Muscle of leg (tissue), 11 donors: ENCODE results near the gene AOC3. TPM values are rescaled to one million over a fixed set of nuclear protein-coding genes. Genes with fewer than 3 reads are reported as not detected.
"Not testable (repeated sequence)": the region's sequence is repeated elsewhere in the genome, so short reads cannot be mapped to it uniquely, and the experiment has no call there.

Experiments used
- DNase-seq: peaks from one replicate; pipeline ENCODE4 v3.0.0; 2013
- H3K27ac ChIP-seq: one replicate; pipeline ENCODE4 v1.5.1; 2013; ENCODE audit warnings: mild to moderate bottlenecking, low read length, control low read depth
- H3K27me3 ChIP-seq: one replicate; pipeline ENCODE4 v1.6.1; 2013; ENCODE audit warnings: low read length; ENCODE audit not compliant: control insufficient read depth, insufficient read depth
- H3K36me3 ChIP-seq: one replicate; pipeline ENCODE4 v1.6.1; 2013; ENCODE audit warnings: low read length; ENCODE audit not compliant: control insufficient read depth, insufficient read depth
- H3K4me1 ChIP-seq: one replicate; pipeline ENCODE4 v1.6.1; 2013; ENCODE audit warnings: low read length; ENCODE audit not compliant: control insufficient read depth, insufficient read depth
- H3K4me3 ChIP-seq: one replicate; pipeline ENCODE4 v1.5.1; 2013; ENCODE audit warnings: low read length, control low read depth
- H3K9me3 ChIP-seq: replicated peaks from 2 replicates; pipeline ENCODE4 v1.6.1; 2013; ENCODE audit warnings: low read depth, low read length; ENCODE audit not compliant: control insufficient read depth
- WGBS: methylation state at CpG from one replicate; pipeline ENCODE4 v1.1.5; 2013; ENCODE audit warnings: missing lambda C conversion rate; ENCODE audit not compliant: insufficient coverage; 5-methylcytosine and 5-hydroxymethylcytosine counted together
- polyA plus RNA-seq, 8 donors: library from polyadenylated mRNA; unstranded; fragments of 120-200 nt; gene quantifications; one replicate each; pipeline versions ENCODE4 v1.2.1 to v1.2.3, GENCODE V29; 2013; ENCODE audit warnings: inconsistent platforms in 1 of 8, low replicate concordance in 1 of 8; ENCODE audit not compliant: insufficient read length in 8 of 8, insufficient read depth in 1 of 8
- total RNA-seq: library from RNA; stranded (reverse); fragments of 120-200 nt; gene quantifications from one replicate; pipeline ENCODE4 v1.2.4, GENCODE V29; 2013

The AOC3 gene
- total and polyA plus RNA-seq, 9 donors, result 6.9 to 23.6 (median 17.6) TPM

DNA sequence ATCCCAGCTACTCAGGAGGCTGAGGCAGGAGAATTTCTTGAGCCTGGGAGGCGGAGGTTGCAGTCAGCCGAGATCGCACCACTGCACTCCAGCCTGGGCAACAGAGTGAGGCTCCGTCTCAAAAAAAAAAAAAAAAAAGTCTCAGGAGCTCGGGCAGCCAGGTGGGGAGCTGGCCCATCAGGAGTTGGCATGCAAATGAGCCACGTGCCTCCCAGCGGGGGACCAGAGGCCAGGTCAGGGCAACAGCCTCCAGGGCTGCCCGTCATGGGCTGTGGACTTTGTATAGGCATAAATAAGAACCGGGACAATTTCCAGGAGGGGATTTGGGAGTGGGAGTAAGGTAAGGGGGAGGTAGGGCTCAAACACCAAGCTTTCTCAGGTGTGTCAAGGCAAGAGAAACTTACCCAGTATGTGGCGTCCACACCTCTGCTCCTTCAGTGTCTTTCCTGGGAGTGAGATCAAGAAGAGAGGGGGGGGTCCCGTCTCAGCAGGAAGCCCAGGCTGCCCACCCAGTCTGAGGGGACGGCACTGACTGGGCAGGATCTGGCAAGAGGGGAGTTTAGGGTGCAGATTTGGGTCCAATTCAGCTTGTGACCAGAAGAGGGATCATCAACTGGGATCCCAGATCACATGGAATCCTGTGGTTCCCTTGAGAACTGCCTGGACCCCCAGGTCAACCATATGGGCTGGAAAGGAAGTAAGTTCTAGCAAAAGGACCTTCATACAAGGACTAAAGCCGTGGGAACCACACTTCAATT lies 27.3 kb downstream of the AOC3 start:
- H3K27me3 ChIP-seq, result peaks cover 16% of the 10 kb centered on the region
- H3K36me3 ChIP-seq, result no peaks in the 10 kb centered on the region
- DNase-seq, result peak; percentile 40

GRCh38 chr17:42878924-42879595 lies 28.1 kb downstream of the AOC3 start:
- WGBS, result 88% methylated on average over 5 of the region's 8 CpGs
- Histone ChIP-seq H3K27me3 (peaks cover 16% of the 10 kb centered on the region), H3K9me3 (no peaks in the 10 kb centered on the region), H3K4me1 (peaks cover 4% of the 10 kb centered on the region), H3K4me3 (no peak overlapping the region), H3K36me3 (no peaks in the 10 kb centered on the region), H3K27ac (peak overlapping the region; percentile 37)
- no peak for DNase-seq

More for the DNA sequence above, 27.3 kb downstream of the AOC3 start:
- Histone ChIP-seq H3K27ac (no peak overlapping the region), H3K4me3 (no peak overlapping the region), H3K4me1 (peaks cover 4% of the 10 kb centered on the region), H3K9me3 (no peaks in the 10 kb centered on the region)
- WGBS, result 26% methylated on average over 9 of the region's 13 CpGs

- DNase-seq, result peak; percentile 50
Observed at GRCh38 chr17:42879596-42879985, 28.6 kb downstream of the AOC3 start.

GRCh38 chr17:42880776-42881310 lies 29.8 kb downstream of the AOC3 start:
- Histone ChIP-seq H3K36me3 (no peaks in the 10 kb centered on the region), H3K4me3 (no peak overlapping the region), H3K9me3 (no peaks in the 10 kb centered on the region), H3K4me1 (peaks cover 4% of the 10 kb centered on the region), H3K27ac (no peak overlapping the region), H3K27me3 (peaks cover 16% of the 10 kb centered on the region)
- WGBS, result 72% methylated on average over 3 of the region's 5 CpGs
- DNase-seq, result no peak

More at GRCh38 chr17:42879596-42879985, 28.6 kb downstream of the AOC3 start:
- WGBS, result 19% methylated on average over 5 of the region's 6 CpGs
- no peaks in the 10 kb centered on the region for H3K36me3 ChIP-seq
- H3K27me3 ChIP-seq, result peaks cover 16% of the 10 kb centered on the region
- H3K4me3 ChIP-seq, result no peak overlapping the region
- H3K4me1 ChIP-seq, result peaks cover 4% of the 10 kb centered on the region
- no peaks in the 10 kb centered on the region for H3K9me3 ChIP-seq
- no peak overlapping the region for H3K27ac ChIP-seq

- not testable (repeated sequence) for H3K36me3 ChIP-seq, H3K27ac ChIP-seq, H3K4me3 ChIP-seq, H3K4me1 ChIP-seq, H3K9me3 ChIP-seq, DNase-seq
- peaks cover 16% of the 10 kb centered on the region for H3K27me3 ChIP-seq
- WGBS, result 82% methylated on average over 2 of the region's 6 CpGs
Observed at GRCh38 chr17:42881706-42882105, 30.7 kb downstream of the AOC3 start.

DNA sequence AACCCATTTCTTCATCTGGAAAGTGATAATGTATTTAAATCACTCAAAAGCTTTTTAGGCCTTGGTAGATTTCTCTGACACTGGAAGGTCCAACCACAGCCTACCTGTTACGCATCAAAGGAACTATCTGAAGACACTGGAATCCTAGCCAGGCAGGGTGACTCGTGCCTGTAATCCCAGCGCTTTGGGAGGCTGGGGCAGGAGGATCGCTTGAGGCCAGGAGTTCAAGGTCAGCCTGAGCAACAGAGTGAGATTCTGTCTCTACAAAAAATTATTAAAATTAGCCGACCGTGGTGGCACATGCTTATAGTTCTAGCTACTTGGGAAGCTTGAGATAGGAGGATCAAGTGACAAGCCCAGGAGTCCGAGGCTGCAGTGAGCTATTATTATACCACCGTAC lies 31.2 kb downstream of the AOC3 start:
- peaks cover 16% of the 10 kb centered on the region for H3K27me3 ChIP-seq
- no peaks in the 10 kb centered on the region for H3K9me3 ChIP-seq
- DNase-seq, result no peak
- no peaks in the 10 kb centered on the region for H3K36me3 ChIP-seq
- no peak overlapping the region for H3K4me3 ChIP-seq
- peaks cover 7% of the 10 kb centered on the region for H3K4me1 ChIP-seq
- H3K27ac ChIP-seq, result no peak overlapping the region
- WGBS, result 95% methylated on average over 6 of the region's 8 CpGs

- Histone ChIP-seq H3K27me3 (peaks cover 4% of the 10 kb centered on the region), H3K36me3 (no peaks in the 10 kb centered on the region), H3K9me3 (no peaks in the 10 kb centered on the region), H3K4me3 (no peak overlapping the region), H3K27ac (no peak overlapping the region), H3K4me1 (peaks cover 7% of the 10 kb centered on the region)
- DNase-seq, result no peak
- WGBS, result 100% methylated on average over 1 of the region's 7 CpGs
Observed at GRCh38 chr17:42883802-42884558, 33.0 kb downstream of the AOC3 start.

DNA sequence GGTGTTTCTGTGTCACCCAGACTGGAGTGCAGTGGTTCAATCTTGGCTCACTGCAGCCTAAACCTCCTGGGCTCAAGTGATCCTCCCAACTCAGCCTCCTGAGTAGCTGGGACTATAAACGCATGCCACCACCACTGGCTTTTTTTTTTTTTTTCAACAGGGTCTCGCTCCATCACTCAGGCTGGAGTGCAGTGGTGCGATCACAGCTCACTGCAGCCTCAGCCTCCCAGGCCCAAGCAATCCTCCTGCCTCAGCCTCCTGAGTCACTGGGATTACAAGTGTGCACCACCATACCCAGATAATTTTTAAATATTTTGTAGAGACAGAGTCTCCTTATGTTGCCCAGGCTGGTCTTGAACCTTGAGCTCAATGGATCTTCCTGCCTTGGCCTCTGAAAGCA lies 34.8 kb downstream of the AOC3 start:
- not testable (repeated sequence) for H3K27ac ChIP-seq, DNase-seq, H3K36me3 ChIP-seq, H3K4me1 ChIP-seq, H3K4me3 ChIP-seq, H3K9me3 ChIP-seq, H3K27me3 ChIP-seq
- 75% methylated on average over 1 of the region's 3 CpGs for WGBS

DNA sequence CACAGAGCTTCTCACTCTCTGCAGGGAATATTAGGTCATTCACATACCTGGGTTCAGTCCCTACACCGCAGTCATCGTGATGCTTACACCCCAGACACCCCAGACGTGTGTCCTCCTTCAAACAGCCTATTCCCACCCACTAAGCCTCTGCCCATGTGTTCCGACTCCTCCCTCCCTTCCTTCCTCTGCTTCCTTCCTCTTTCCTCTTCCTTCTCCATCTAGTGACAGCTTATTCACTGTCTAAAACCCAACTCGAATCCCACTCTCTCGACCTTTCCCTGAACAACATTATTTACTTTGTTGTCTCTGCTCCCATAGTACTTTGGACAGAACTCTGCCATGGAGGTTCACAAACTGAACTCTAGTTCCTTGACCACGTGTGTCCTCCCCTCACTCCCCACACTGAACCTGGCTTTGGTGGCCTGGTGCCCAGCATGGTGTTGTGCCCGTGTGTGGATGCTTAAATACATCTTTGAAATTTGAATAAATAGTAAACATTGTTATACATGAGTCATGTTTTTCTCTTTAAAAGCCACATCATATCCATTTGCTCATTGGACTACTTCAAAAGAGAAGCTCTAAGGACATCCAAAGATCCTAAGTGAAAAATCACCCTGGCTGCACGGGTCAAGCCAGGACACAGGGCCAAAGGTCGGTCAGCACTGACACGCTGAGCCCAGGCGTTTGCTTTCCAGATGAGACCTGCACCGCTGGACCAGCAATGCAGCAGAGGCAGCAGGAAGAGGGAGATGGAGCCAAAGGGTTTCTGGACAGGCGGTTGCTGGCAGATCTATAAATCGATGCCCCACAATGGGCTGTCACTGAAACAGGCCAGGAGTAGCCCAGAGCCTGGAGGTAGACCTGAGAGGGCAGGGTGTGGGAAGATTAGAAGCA lies 35.5 kb downstream of the AOC3 start:
- no peaks in the 10 kb centered on the region for H3K27me3 ChIP-seq
- no peaks in the 10 kb centered on the region for H3K36me3 ChIP-seq
- WGBS, result 49% methylated on average over 13 of the region's 15 CpGs
- peaks cover 7% of the 10 kb centered on the region for H3K4me1 ChIP-seq
- DNase-seq, result peak; percentile 38
- H3K9me3 ChIP-seq, result no peaks in the 10 kb centered on the region
- H3K4me3 ChIP-seq, result no peak overlapping the region
- H3K27ac ChIP-seq, result no peak overlapping the region
